GM23338 (cell line): ENCODE measurements around the gene CBX2. TPM values are rescaled to one million over a fixed set of nuclear protein-coding genes. Genes with fewer than 3 reads are reported as not detected.

Source experiments
- ATAC-seq: fragments of 200-7000 bp; cut with Tn5 transposase; 3 replicates; pipeline ENCODE4 v1.9.1; 2020
- DNase-seq: peaks from one replicate; pipeline ENCODE4 v3.0.0-alpha.2; 2015; ENCODE audit warnings: low spot score
- H2AFZ ChIP-seq: fragments of 200-600 bp; sonication (generic); 2 replicates; pipeline ENCODE4 v1.8.0; 2016; ENCODE audit warnings: antibody characterized with exemption, mild to moderate bottlenecking, moderate library complexity
- H3F3A ChIP-seq: fragments of 200-600 bp; sonication (generic); replicated peaks from 2 replicates; pipeline ENCODE4 v1.8.0; 2017; ENCODE audit warnings: antibody characterized with exemption, mixed run types, low read depth
- H3K27ac ChIP-seq: fragments of 200-600 bp; sonication (generic); 2 replicates; pipeline ENCODE4 v1.6.1; 2016; ENCODE audit warnings: low read depth
- H3K27me3 ChIP-seq: fragments of 200-600 bp; sonication (generic); 2 replicates; pipeline ENCODE4 v1.8.0; 2016; ENCODE audit warnings: mild to moderate bottlenecking, mixed run types, moderate library complexity; ENCODE audit not compliant: insufficient read depth
- H3K36me3 ChIP-seq: fragments of 200-600 bp; sonication (generic); 2 replicates; pipeline ENCODE4 v1.8.0; 2016; ENCODE audit warnings: mild to moderate bottlenecking; ENCODE audit not compliant: insufficient read depth
- H3K4me1 ChIP-seq: fragments of 200-600 bp; sonication (generic); 2 replicates; pipeline ENCODE4 v1.8.0; 2016; ENCODE audit warnings: mild to moderate bottlenecking, moderate library complexity; ENCODE audit not compliant: insufficient read depth
- H3K4me2 ChIP-seq: fragments of 200-600 bp; sonication (generic); 2 replicates; pipeline ENCODE4 v1.7.1; 2017; ENCODE audit warnings: mixed run types
- H3K4me3 ChIP-seq: fragments of 200-600 bp; sonication (generic); 2 replicates; pipeline ENCODE4 v1.6.1; 2016; ENCODE audit warnings: mixed run types
- H3K79me2 ChIP-seq: fragments of 200-600 bp; sonication (generic); replicated peaks from 2 replicates; pipeline ENCODE4 v1.8.0; 2017; ENCODE audit warnings: mild to moderate bottlenecking; ENCODE audit not compliant: insufficient read depth
- H3K9me2 ChIP-seq: fragments of 200-600 bp; sonication (generic); 2 replicates; pipeline ENCODE4 v1.8.0; 2017; ENCODE audit not compliant: insufficient read depth
- H4K20me1 ChIP-seq: fragments of 200-600 bp; sonication (generic); replicated peaks from 2 replicates; pipeline ENCODE4 v1.8.0; 2017; ENCODE audit warnings: mild to moderate bottlenecking; ENCODE audit not compliant: insufficient read depth
- H3K27ac Mint-ChIP-seq: 2 replicates; pipeline ENCODE4 v1.8.0; 2020; ENCODE audit warnings: inconsistent platforms, mild to moderate bottlenecking, moderate library complexity, mixed read lengths
- H3K27me3 Mint-ChIP-seq: 3 replicates; pipeline ENCODE4 v1.8.0; 2022; ENCODE audit warnings: low read depth, mild to moderate bottlenecking, moderate library complexity, mixed read lengths, inconsistent platforms; ENCODE audit not compliant: insufficient read depth, poor library complexity
- H3K36me3 Mint-ChIP-seq: 3 replicates; pipeline ENCODE4 v1.8.0; 2021; ENCODE audit warnings: low read depth, mild to moderate bottlenecking, inconsistent platforms, moderate library complexity, mixed read lengths
- H3K4me1 Mint-ChIP-seq: 3 replicates; pipeline ENCODE4 v1.8.0; 2020; ENCODE audit warnings: mild to moderate bottlenecking, inconsistent platforms, mixed read lengths
- H3K4me3 Mint-ChIP-seq: 3 replicates; pipeline ENCODE4 v1.8.0; 2021; ENCODE audit warnings: moderate library complexity, mild to moderate bottlenecking, inconsistent platforms, mixed read lengths
- H3K9me3 Mint-ChIP-seq: 3 replicates; pipeline ENCODE4 v1.8.0; 2020; ENCODE audit warnings: moderate library complexity, mild to moderate bottlenecking, inconsistent platforms, mixed read lengths
- CREB1 ChIP-seq: fragments of 250-450 bp; sonication (Bioruptor Pico); IDR thresholded peaks from 2 replicates; pipeline ENCODE4 v1.5.0; 2020; ENCODE audit warnings: low read depth, mild to moderate bottlenecking, moderate library complexity
- CTCF ChIP-seq, 2 experiments: fragments of 200-600 bp in 1 of 2; sonication (generic) in 1 of 2; conservative IDR thresholded peaks; 2 replicates each; pipeline versions ENCODE4 v1.5.1 to v1.6.1; 2016 to 2017; ENCODE audit warnings: antibody characterized with exemption in 2 of 2, low read depth in 2 of 2, mild to moderate bottlenecking in 2 of 2, moderate library complexity in 1 of 2
- ETS1 ChIP-seq: IDR thresholded peaks from 2 replicates; pipeline ENCODE4 v1.6.1; 2016; ENCODE audit warnings: antibody characterized with exemption
- EZH2 ChIP-seq: fragments of 200-600 bp; sonication (generic); IDR thresholded peaks from one replicate; pipeline ENCODE4 v1.8.0; 2017; ENCODE audit warnings: antibody characterized with exemption, mild to moderate bottlenecking, low read depth; ENCODE audit not compliant: unreplicated experiment
- EZH2phosphoT487 ChIP-seq: fragments of 200-600 bp; sonication (generic); IDR thresholded peaks from one replicate; pipeline ENCODE4 v1.8.1; 2018; ENCODE audit warnings: antibody characterized with exemption; ENCODE audit not compliant: unreplicated experiment
- JUNB ChIP-seq: IDR thresholded peaks from one replicate; pipeline ENCODE4 v1.6.1; 2016; ENCODE audit warnings: antibody characterized with exemption; ENCODE audit not compliant: unreplicated experiment
- NANOG ChIP-seq: IDR thresholded peaks from 2 replicates; pipeline ENCODE4 v1.6.1; 2016; ENCODE audit warnings: antibody characterized with exemption, borderline replicate concordance
- POLR2AphosphoS5 ChIP-seq: IDR thresholded peaks from 2 replicates; pipeline ENCODE4 v1.6.1; 2016; ENCODE audit warnings: antibody characterized with exemption, low read depth
- REST ChIP-seq: IDR thresholded peaks from one replicate; pipeline ENCODE4 v1.6.1; 2018; ENCODE audit warnings: antibody characterized with exemption; ENCODE audit not compliant: unreplicated experiment
- STAT1 ChIP-seq: IDR thresholded peaks from one replicate; pipeline ENCODE4 v1.6.1; 2016; ENCODE audit warnings: antibody characterized with exemption; ENCODE audit not compliant: unreplicated experiment
- ZNF114 ChIP-seq: fragments of 250-450 bp; sonication (Bioruptor Pico); IDR thresholded peaks from 2 replicates; pipeline ENCODE4 v1.5.0; 2020; ENCODE audit warnings: mild to moderate bottlenecking, moderate library complexity
- ZNF331 ChIP-seq: fragments of 250-450 bp; sonication (Bioruptor Pico); IDR thresholded peaks from 2 replicates; pipeline ENCODE4 v1.5.0; 2020; ENCODE audit warnings: low read depth, mild to moderate bottlenecking, moderate library complexity
- ZNF462 ChIP-seq: fragments of 250-450 bp; sonication (Bioruptor Pico); IDR thresholded peaks from 2 replicates; pipeline ENCODE4 v1.5.0; 2020; ENCODE audit warnings: mild to moderate bottlenecking, moderate library complexity
- polyA plus RNA-seq: library from polyadenylated mRNA; unstranded; fragments of >200 nt; fragmentation: Nextera tagmentation; extraction: Ambion mirVana; gene quantifications from 2 replicates; pipeline ENCODE4 v1.2.1, GENCODE V29; 2016
- total RNA-seq: library from RNA; depleted of rRNA; stranded (reverse); fragments of >200 nt; shearing (Covaris generic); gene quantifications from 2 replicates; pipeline ENCODE4 v1.2.3, GENCODE V29; 2014

Gene CBX2
- total and polyA plus RNA-seq, 2 experiments from 2014 or later = 26.6 to 114 TPM

GRCh38 chr17:79735096-79735495, 42.9 kb upstream of the CBX2 start:
- Histone ChIP-seq H3K79me2 (no peaks in the 10 kb centered on the region), H3K4me2 (no peak overlapping the region), H3K4me1 (no peaks in the 10 kb centered on the region), H3K9me2 (no peaks in the 10 kb centered on the region), H3K27me3 (peaks cover 5% of the 10 kb centered on the region), H3K4me3 (no peak overlapping the region), H3K36me3 (no peaks in the 10 kb centered on the region), H4K20me1 (no peaks in the 10 kb centered on the region), H3K27ac (no peak overlapping the region), H2AFZ (no peak overlapping the region), H3F3A (no peaks in the 10 kb centered on the region)
- H3K4me1 Mint-ChIP-seq = peaks cover 3% of the 10 kb centered on the region; the same call in 1 of the 3 replicates
- H3K27ac Mint-ChIP-seq = no peak overlapping the region
- no peaks in the 10 kb centered on the region for H3K9me3 Mint-ChIP-seq
- peaks cover 24% of the 10 kb centered on the region for H3K27me3 Mint-ChIP-seq
- H3K36me3 Mint-ChIP-seq = no peaks in the 10 kb centered on the region
- no peak for TF ChIP-seq ETS1
- TF ChIP-seq EZH2phosphoT487 = no peak
- TF ChIP-seq NANOG = no peak
- TF ChIP-seq ZNF114 (CRISPR knock-in tag) = no peak
- TF ChIP-seq CREB1 (CRISPR knock-in tag) = no peak
- TF ChIP-seq REST = no peak
- no peak for TF ChIP-seq JUNB
- TF ChIP-seq ZNF331 (CRISPR knock-in tag) = no peak
- TF ChIP-seq CTCF (conservative IDR thresholded peaks at IDR 0.05; ENCODE audit: low read depth in 2 of 2) = no peak
- TF ChIP-seq STAT1 = no peak
- no peak for TF ChIP-seq EZH2
- no peak for TF ChIP-seq ZNF462 (CRISPR knock-in tag)
- TF ChIP-seq POLR2AphosphoS5 = no peak
- H3K4me3 Mint-ChIP-seq = no peak overlapping the region
- no peak for ATAC-seq
- no peak for DNase-seq
